ENCODE data around the gene EFNA2.

The EFNA2 gene

DNA sequence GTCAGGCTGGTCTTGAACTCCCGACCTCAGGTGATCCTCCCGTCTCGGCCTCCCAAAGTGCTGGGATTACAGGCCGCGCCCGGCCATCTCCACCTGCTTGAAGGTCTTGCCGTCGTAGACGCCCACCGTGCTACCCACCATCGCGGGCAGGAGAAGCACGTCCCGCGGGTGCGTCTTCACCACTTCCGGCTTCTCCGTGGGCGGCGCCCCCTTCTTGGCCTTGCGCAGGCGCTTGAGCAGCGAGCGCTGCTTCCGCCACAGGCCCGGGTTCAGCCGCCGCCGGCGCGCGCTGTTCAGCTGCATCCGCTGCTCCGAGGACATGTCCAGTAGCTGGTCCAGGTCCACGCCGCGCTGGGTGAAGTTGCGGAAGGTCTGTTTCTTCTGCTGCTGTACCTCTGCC is 21.6 kb downstream of the EFNA2 start:
- H3K4me3 ChIP-seq (ENCODE audit: low read depth, low read length) = no peak overlapping the region
- no peak for TF ChIP-seq CTCF (IDR thresholded peaks at IDR 0.05; ENCODE audit: low read depth, low read length)

DNA sequence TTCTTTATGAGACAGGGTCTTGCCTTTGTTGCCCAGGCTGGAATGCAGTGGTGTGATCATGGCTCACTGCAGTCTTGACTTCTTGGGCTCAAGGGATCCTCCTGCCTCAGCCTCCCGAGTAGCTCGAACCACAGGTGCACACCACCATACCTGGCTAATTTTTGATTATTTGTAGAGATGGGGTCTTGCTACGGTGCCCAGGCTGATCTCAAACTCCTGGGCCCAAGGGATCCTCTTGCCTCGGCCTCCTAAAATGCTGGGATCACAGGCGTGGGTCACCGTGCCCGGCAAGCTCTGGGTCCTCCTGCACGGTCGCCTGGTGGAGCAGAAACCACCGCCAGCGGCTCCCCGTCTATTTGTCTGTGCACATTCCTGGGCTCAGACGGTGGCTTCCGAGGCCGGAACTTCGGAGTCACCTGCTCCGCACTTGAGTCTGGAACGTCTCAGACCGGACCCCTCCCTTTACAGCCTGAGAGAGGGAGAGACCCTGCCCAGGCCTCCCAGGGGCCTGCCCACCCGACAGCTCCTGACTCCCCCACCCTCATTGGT is 22.2 kb downstream of the EFNA2 start:
- no peak for TF ChIP-seq CTCF (IDR thresholded peaks at IDR 0.05; ENCODE audit: low read depth, low read length)
- H3K4me3 ChIP-seq (ENCODE audit: low read depth, low read length) = no peak overlapping the region

- H3K4me3 ChIP-seq (ENCODE audit: low read depth, low read length) = no peak overlapping the region
- no peak for TF ChIP-seq CTCF (IDR thresholded peaks at IDR 0.05; ENCODE audit: low read depth, low read length)
Measured at GRCh38 chr19:1308718-1309117, 23.0 kb downstream of the EFNA2 start.

DNA sequence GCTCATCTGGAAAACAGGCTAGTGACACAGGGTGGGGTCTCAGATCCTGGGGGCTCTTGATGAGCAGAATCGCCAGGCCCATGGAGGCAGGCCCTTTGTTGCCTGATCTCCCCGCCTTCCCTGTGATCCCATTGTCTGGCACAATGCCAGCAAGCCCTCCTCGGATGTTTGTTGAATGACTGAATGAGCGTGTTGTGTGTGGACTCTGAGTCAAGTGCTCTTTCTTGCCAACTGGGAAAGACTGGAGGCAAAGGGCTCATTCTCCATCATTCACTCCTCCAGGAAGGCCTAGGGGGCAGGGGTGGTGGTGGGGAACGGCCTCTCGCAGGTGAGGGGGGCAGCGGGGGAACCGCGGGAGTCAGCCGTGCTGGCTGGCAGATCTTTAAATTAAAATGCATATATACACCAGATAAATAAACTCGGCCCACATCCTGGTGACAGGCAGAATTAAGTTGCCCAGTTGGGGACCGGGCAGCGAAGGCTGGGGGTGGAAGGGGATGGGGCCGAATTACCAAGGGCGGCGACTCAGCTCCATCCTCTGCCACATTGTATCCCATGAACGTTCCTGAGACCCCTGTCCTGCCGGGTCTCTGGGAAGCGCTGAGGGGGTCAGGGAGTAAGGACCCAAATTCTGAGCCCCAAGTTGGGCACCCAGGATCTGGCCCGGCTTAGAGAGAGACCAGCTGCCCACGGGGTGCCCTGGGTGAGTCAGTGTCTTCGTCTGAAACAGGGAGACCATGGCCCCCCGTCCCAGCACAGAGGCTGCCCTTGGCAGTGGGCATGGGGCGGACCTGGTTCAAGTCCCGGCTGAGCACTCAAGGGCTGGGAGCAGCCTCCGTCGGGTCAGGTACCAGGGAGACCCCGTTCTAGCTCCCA is 24.5 kb downstream of the EFNA2 start:
- H3K4me3 ChIP-seq (ENCODE audit: low read depth, low read length) = no peak overlapping the region
- no peak for TF ChIP-seq CTCF (IDR thresholded peaks at IDR 0.05; ENCODE audit: low read depth, low read length)

- no peak overlapping the region for H3K4me3 ChIP-seq (ENCODE audit: low read depth, low read length)
- no peak for TF ChIP-seq CTCF (IDR thresholded peaks at IDR 0.05; ENCODE audit: low read depth, low read length)
Measured at GRCh38 chr19:1310853-1311180, 25.1 kb downstream of the EFNA2 start.

GRCh38 chr19:1311543-1312091 is 25.9 kb downstream of the EFNA2 start:
- H3K4me3 ChIP-seq (ENCODE audit: low read depth, low read length) = no peak overlapping the region
- no peak for TF ChIP-seq CTCF (IDR thresholded peaks at IDR 0.05; ENCODE audit: low read depth, low read length)
